Pancreas (tissue), 10 donors: ENCODE data around the gene COG7. TPM values are rescaled to one million over a fixed set of nuclear protein-coding genes. Genes with fewer than 3 reads are reported as not detected.

ENCODE experiments used
- ATAC-seq, 4 donors: fragments of 200-7000 bp; cut with Tn5 transposase; one replicate each; pipeline versions ENCODE4 v1.8.0 to v1.9.1; 2020; ENCODE audit warnings: mild to moderate bottlenecking in 4 of 4, moderate library complexity in 4 of 4
- DNase-seq, 6 donors: peaks; one replicate each; pipeline ENCODE4 v3.0.0-alpha.2; 2020
- FAIRE-seq: peaks from 2 replicates; lab custom pipeline; 2012; peaks lifted over from hg19 to GRCh38; lab: Jason Lieb, UNC
- H3K27ac ChIP-seq, 4 donors: fragments of 200-600 bp; sonication (generic); 1 replicate in 3 of 4; 2 replicates in 1 of 4; pipeline versions ENCODE4 v1.5.0 to v1.8.0; 2020
- H3K27me3 ChIP-seq, 4 donors: fragments of 200-600 bp; one replicate each; pipeline ENCODE4 v1.8.0; 2021
- H3K36me3 ChIP-seq, 3 donors: fragments of 200-600 bp; sonication (generic) in 1 of 3; one replicate each; pipeline versions ENCODE4 v1.5.0 to v1.8.0; 2020 to 2021
- H3K4me1 ChIP-seq, 3 donors: fragments of 200-600 bp; one replicate each; pipeline ENCODE4 v1.8.0; 2021
- H3K4me3 ChIP-seq, 4 donors: fragments of 200-600 bp; sonication (generic) in 2 of 4; one replicate each; pipeline versions ENCODE4 v1.5.0 to v1.8.0; 2020 to 2021
- H3K9me3 ChIP-seq, 4 donors: fragments of 200-600 bp; one replicate each; pipeline ENCODE4 v1.8.0; 2021
- WGBS, 2 donors: extraction: QIAGEN DNeasy Blood & Tissue Kit; methylation state at CpG; one replicate each; pipeline ENCODE4 v1.1.7; 2013; 5-methylcytosine and 5-hydroxymethylcytosine counted together
- intact Hi-C, 3 donors: fragments of 100-400 bp; cut with DNase I; formaldehyde crosslinking; loops; one replicate each; pipeline versions ENCODE4 v1.11.1 to v1.14.2; 2022
- polyA plus RNA-seq, 2 donors: library from polyadenylated mRNA; stranded (reverse); fragments of 200-250 nt; gene quantifications; one replicate each; pipeline ENCODE4 v1.2.3, GENCODE V29; 2013
- total RNA-seq, 6 donors: library from RNA; stranded (reverse); fragmentation: NEBNext Ultra II Directional in 4 of 6; extraction: Animal tissue kit (Norgen Biotek cat#: 25700) in 4 of 6; gene quantifications; one replicate each; pipeline versions ENCODE4 v1.2.1 to v1.2.4, GENCODE V29; 2021 to 2023
- TF ChIP-seq, protein P1 (sequence below), 4 donors: fragments of 200-600 bp; sonication (generic) in 3 of 4; IDR thresholded peaks; one replicate each; pipeline versions ENCODE4 v1.5.0 to v1.8.0; 2021; ENCODE audit warnings: antibody characterized with exemption in 4 of 4
- donor health status: healthy with polysubstance abuse.
- donor health status: DM: no; HTN: no; CAD: no; lungs with moderate emphysema.
- donor health status: DM: no; HTN: no; CAD: no.
- donor health status: control.
- donor health status: control.
- donor health status: Bipolar disorder and iron deficiency.
- donor health status: DM: yes; HTN: yes; CAD: no.
- donor health status: DM: no; HTN: no; CAD: no.
- donor health status: DM: no; HTN: no; CAD: no.
- donor health status: DM: yes; HTN: yes; CAD: no.

COG7 gene
- total and polyA plus RNA-seq, 8 donors: 5.9 to 34.0 (median 9.1) TPM

DNA sequence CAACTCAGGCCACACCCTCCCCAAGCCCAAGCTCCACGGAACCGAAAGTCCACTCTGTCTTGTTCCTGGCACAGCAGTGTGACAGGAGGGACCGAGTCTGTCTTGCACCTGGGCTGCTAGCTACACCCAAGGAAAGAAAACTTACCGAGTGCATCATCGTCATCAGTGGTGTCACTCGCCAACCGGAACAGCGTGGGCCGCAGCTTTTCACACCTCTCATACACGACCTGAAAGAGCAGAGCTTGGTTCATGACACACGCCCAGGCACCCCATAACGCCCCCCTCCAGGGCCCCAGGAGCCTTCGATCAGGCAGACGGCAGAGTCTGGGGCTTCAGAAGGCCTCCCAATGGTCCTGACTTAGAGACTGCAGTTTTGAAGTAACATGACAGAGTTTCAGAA, 29.8 kb upstream of the COG7 start:
- no peak overlapping the region for H3K4me3 ChIP-seq
- DNase-seq (no peak), FAIRE-seq (no peak), ATAC-seq (no peak)
- peaks cover 11 to 99% (median 77%) of the 10 kb centered on the region in 3 donors for H3K36me3 ChIP-seq
- WGBS, 2 donors: 85 to 87% methylated on average over 14 of the region's 14 CpGs
- intact Hi-C loops: no loop called here
- TF ChIP-seq, protein P1, sequence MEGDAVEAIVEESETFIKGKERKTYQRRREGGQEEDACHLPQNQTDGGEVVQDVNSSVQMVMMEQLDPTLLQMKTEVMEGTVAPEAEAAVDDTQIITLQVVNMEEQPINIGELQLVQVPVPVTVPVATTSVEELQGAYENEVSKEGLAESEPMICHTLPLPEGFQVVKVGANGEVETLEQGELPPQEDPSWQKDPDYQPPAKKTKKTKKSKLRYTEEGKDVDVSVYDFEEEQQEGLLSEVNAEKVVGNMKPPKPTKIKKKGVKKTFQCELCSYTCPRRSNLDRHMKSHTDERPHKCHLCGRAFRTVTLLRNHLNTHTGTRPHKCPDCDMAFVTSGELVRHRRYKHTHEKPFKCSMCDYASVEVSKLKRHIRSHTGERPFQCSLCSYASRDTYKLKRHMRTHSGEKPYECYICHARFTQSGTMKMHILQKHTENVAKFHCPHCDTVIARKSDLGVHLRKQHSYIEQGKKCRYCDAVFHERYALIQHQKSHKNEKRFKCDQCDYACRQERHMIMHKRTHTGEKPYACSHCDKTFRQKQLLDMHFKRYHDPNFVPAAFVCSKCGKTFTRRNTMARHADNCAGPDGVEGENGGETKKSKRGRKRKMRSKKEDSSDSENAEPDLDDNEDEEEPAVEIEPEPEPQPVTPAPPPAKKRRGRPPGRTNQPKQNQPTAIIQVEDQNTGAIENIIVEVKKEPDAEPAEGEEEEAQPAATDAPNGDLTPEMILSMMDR (IDR thresholded peaks at IDR 0.05): no peak
- no peak overlapping the region for H3K27ac ChIP-seq
- no peaks in the 10 kb centered on the region for H3K9me3 ChIP-seq
- H3K4me1 ChIP-seq: no peaks in the 10 kb centered on the region
- no peaks in the 10 kb centered on the region for H3K27me3 ChIP-seq

DNA sequence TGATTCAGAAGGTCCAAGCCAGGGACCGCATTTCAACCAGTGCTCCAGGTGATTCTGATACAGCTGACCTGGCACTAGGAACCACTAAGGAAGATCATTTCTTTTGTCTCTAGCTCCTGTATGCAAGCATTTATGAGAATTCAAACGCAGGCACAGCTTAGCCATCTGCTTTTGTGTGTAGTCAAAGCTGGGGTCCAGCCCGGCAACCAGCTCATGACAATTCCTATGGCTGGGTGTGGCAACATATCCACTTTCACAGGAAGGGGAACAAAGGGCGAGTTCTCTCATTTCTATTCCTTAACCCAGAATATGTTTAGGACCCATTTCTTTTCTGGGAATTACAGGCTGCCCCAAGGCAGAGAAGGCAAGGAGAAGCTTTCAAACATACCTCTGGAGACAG, 27.3 kb upstream of the COG7 start:
- H3K27me3 ChIP-seq: no peaks in the 10 kb centered on the region
- H3K4me3 ChIP-seq: no peak overlapping the region
- no peak overlapping the region for H3K27ac ChIP-seq
- H3K9me3 ChIP-seq: no peaks in the 10 kb centered on the region
- H3K4me1 ChIP-seq: no peaks in the 10 kb centered on the region
- WGBS, 2 donors: 90 to 93% methylated on average over 4 of the region's 4 CpGs
- H3K36me3 ChIP-seq: peaks cover 11 to 99% (median 65%) of the 10 kb centered on the region in 3 donors
- TF ChIP-seq, protein P1 (IDR thresholded peaks at IDR 0.05): no peak
- intact Hi-C loops: no loop called here
- no peak for ATAC-seq
- DNase-seq: no peak
- no peak for FAIRE-seq

DNA sequence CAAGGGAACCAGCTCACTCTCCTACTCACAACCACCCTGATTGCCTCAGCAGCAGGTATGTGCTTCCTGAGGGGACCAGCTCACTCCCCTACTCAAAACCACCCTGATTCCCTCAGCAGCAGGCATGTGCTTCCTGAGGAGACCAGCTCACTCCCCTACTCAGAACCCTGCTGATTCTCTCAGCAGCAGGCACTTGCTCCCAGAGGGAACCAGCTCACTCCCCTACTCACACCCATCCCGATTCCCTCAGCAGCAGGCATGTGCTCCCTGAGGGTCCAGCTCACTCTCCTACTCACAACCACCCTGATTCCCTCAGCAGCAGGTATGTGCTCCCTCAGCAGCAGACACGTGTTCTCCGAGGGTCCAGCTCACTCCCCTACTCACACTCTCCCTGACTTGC, 26.1 kb upstream of the COG7 start:
- peaks cover 11 to 99% (median 73%) of the 10 kb centered on the region in 3 donors for H3K36me3 ChIP-seq
- WGBS, 2 donors: 88 to 91% methylated on average over 3 of the region's 3 CpGs

DNA sequence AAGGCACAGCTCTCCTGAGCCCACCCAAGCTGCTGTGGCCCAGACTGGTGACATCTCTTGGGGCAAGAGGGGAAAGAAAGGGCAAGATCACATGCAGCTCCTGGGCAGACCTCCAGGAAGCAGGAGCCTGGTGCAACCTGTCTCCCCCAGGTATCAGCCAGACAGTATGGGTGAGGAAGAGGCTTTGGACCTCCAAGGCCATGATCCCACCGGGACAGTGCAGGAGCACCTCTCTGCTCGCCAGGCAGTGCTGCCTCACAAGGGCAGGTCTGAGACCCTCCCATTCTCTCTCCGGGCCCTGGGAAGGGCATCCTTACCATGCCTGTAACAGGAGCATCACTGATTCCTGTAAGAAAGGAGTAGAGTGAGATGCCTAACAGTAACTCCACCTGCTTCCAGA, 25.6 kb upstream of the COG7 start:
- Histone ChIP-seq H3K27me3 (no peaks in the 10 kb centered on the region), H3K27ac (no peak overlapping the region), H3K4me3 (no peak overlapping the region), H3K4me1 (no peaks in the 10 kb centered on the region), H3K9me3 (no peaks in the 10 kb centered on the region), H3K36me3 (peaks cover 11 to 99% (median 74%) of the 10 kb centered on the region in 3 donors)
- FAIRE-seq: no peak
- peak in 1 of 6 donors; percentile 38 for DNase-seq
- TF ChIP-seq, protein P1 (IDR thresholded peaks at IDR 0.05): no peak
- 91 to 100% methylated on average over 3 of the region's 3 CpGs for WGBS, 2 donors
- intact Hi-C loops: no loop called here
- ATAC-seq: peak in 1 of 4 donors; percentile 31

More for the DNA sequence above, 26.1 kb upstream of the COG7 start:
- Histone ChIP-seq H3K4me1 (no peaks in the 10 kb centered on the region), H3K27me3 (no peaks in the 10 kb centered on the region), H3K27ac (no peak overlapping the region), H3K4me3 (no peak overlapping the region), H3K9me3 (no peaks in the 10 kb centered on the region)
- TF ChIP-seq, protein P1 (IDR thresholded peaks at IDR 0.05): no peak
- peak in 1 of 6 donors; percentile 17 for DNase-seq
- intact Hi-C loops: no loop called here
- no peak for ATAC-seq
- no peak for FAIRE-seq

DNA sequence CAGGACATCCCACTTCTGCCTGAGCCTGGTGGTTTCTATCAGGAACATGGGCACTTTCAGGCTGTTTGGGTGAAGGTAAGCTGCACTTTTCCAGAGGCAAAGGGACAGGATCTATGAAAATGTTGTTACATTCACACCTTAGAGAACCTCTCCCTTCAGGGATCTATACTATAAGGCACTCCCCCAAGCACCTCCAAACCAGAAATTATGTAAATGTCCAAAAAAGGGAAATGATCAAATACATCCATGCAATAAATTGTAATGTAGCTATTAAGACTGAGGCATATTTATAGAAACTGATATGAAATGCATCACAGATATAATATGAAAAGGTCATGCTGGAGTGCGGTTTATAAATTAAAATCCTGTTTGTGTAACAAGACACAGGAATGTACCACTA, 23.3 kb upstream of the COG7 start:
- no peaks in the 10 kb centered on the region for H3K4me1 ChIP-seq
- peaks cover 8 to 95% (median 57%) of the 10 kb centered on the region in 3 donors for H3K36me3 ChIP-seq
- ATAC-seq (no peak), DNase-seq (no peak), FAIRE-seq (no peak)
- no peak overlapping the region for H3K4me3 ChIP-seq
- no peaks in the 10 kb centered on the region for H3K9me3 ChIP-seq
- intact Hi-C loops: no loop called here
- TF ChIP-seq, protein P1 (IDR thresholded peaks at IDR 0.05): no peak
- H3K27me3 ChIP-seq: no peaks in the 10 kb centered on the region
- WGBS, 2 donors: 87 to 94% methylated on average over 1 of the region's 1 CpG
- H3K27ac ChIP-seq: no peak overlapping the region
